Effector CD4-positive, alpha-beta T cell (primary cell): Measurements from ENCODE around the gene TMEM87B.
"Not testable (repeated sequence)": the region's sequence is repeated elsewhere in the genome, so short reads cannot be mapped to it uniquely, and the experiment has no call there.

Experiments used
- DNase-seq: peaks from one replicate; pipeline ENCODE4 v3.0.0-alpha.2; 2020

Gene TMEM87B

GRCh38 chr2:112134120-112134519, 79.1 kb downstream of the TMEM87B start:
- no peak for DNase-seq

- no peak for DNase-seq
These were observed 81.0 kb downstream of the TMEM87B start for GRCh38 chr2:112136096-112136495.

- DNase-seq = no peak
These were observed 82.6 kb downstream of the TMEM87B start for GRCh38 chr2:112137516-112138158.

- DNase-seq = no peak
These were observed 83.3 kb downstream of the TMEM87B start, which contains the start of gene FBLN7 for GRCh38 chr2:112138159-112139032. TSS of gene FBLN7 (plus strand) at chr2:112138385. CDS start at chr2:112138656, 271 bp downstream.

GRCh38 chr2:112139033-112139614, 84.1 kb downstream of the TMEM87B start:
- DNase-seq = not testable (repeated sequence)

GRCh38 chr2:112139661-112140204, 84.7 kb downstream of the TMEM87B start:
- not testable (repeated sequence) for DNase-seq

GRCh38 chr2:112140205-112140802, 85.2 kb downstream of the TMEM87B start:
- no peak for DNase-seq

GRCh38 chr2:112140899-112141625, 86.0 kb downstream of the TMEM87B start:
- DNase-seq = no peak

GRCh38 chr2:112141626-112142007, 86.5 kb downstream of the TMEM87B start:
- DNase-seq = no peak

GRCh38 chr2:112142525-112143078, 87.5 kb downstream of the TMEM87B start:
- no peak for DNase-seq

- no peak for DNase-seq
These were observed 88.1 kb downstream of the TMEM87B start for GRCh38 chr2:112143150-112143549.

GRCh38 chr2:112144966-112145365, 89.9 kb downstream of the TMEM87B start:
- DNase-seq = no peak

- no peak for DNase-seq
These were observed 92.5 kb downstream of the TMEM87B start for GRCh38 chr2:112147382-112148168.

- no peak for DNase-seq
These were observed 93.4 kb downstream of the TMEM87B start for GRCh38 chr2:112148477-112148876.

- no peak for DNase-seq
These were observed 94.1 kb downstream of the TMEM87B start for GRCh38 chr2:112149194-112149593.

- DNase-seq = no peak
These were observed 94.9 kb downstream of the TMEM87B start for GRCh38 chr2:112149866-112150435.

GRCh38 chr2:112150447-112150846, 95.4 kb downstream of the TMEM87B start:
- no peak for DNase-seq

- no peak for DNase-seq
These were observed 95.8 kb downstream of the TMEM87B start for GRCh38 chr2:112150851-112151250.

- DNase-seq = no peak
These were observed 96.2 kb downstream of the TMEM87B start for GRCh38 chr2:112151271-112151670.

- no peak for DNase-seq
These were observed 96.8 kb downstream of the TMEM87B start for GRCh38 chr2:112151701-112152440.
